Lower leg skin (tissue), 4 donors: ENCODE measurements around the gene B4GALT6. TPM values are rescaled to one million over a fixed set of nuclear protein-coding genes. Genes with fewer than 3 reads are reported as not detected.

ENCODE experiments used
- DNase-seq, 2 donors: peaks; one replicate each; pipeline ENCODE4 v3.0.0-alpha.2; 2019; ENCODE audit warnings: low spot score in 2 of 2
- H3K4me3 ChIP-seq: fragments of 200-600 bp; sonication (generic); 2 replicates; pipeline ENCODE4 v1.5.1; 2017; ENCODE audit warnings: mild to moderate bottlenecking, low read depth; ENCODE audit not compliant: poor library complexity, severe bottlenecking
- CTCF ChIP-seq, 3 donors: fragments of 450-650 bp; IDR thresholded peaks; one replicate each; pipeline ENCODE4 v1.5.1; 2016; ENCODE audit warnings: antibody characterized with exemption in 3 of 3, mild to moderate bottlenecking in 3 of 3, moderate library complexity in 2 of 3
- POLR2A ChIP-seq, 2 donors: fragments of 450-650 bp; IDR thresholded peaks; one replicate each; pipeline ENCODE4 v1.6.1; 2016 to 2017; ENCODE audit warnings: antibody characterized with exemption in 2 of 2, mild to moderate bottlenecking in 1 of 2, moderate library complexity in 1 of 2
- WGBS, 2 donors: methylation state at CpG; one replicate each; pipeline ENCODE4 v1.1.5; 2018; 5-methylcytosine and 5-hydroxymethylcytosine counted together
- intact Hi-C: fragments of 100-400 bp; cut with DNase I; formaldehyde crosslinking; loops from one replicate; pipeline ENCODE4 v1.15.0; 2023; ENCODE audit warnings: low total_unique reads
- total RNA-seq, 4 donors: library from RNA; depleted of rRNA; stranded (reverse); fragments of >200 nt; gene quantifications; one replicate each; pipeline ENCODE4 v1.1.0, GENCODE V29; 2016

B4GALT6 gene
- total RNA-seq, 4 donors from 2014 or later = 1.3 to 2.1 (median 1.6) TPM

GRCh38 chr18:31666055-31666454, 18.3 kb downstream of the B4GALT6 start:
- no peak for DNase-seq
- no peak overlapping the region for H3K4me3 ChIP-seq
- no peak for TF ChIP-seq CTCF (IDR thresholded peaks at IDR 0.05)
- TF ChIP-seq POLR2A (IDR thresholded peaks at IDR 0.05) = no peak
- WGBS, 2 donors = 79 to 80% methylated on average over 5 of the region's 5 CpGs
- intact Hi-C loops = no loop called here

GRCh38 chr18:31664101-31664500, 20.3 kb downstream of the B4GALT6 start:
- 95 to 97% methylated on average over 1 of the region's 1 CpG for WGBS, 2 donors
- intact Hi-C loops = no loop called here
- no peak for DNase-seq
- H3K4me3 ChIP-seq = no peak overlapping the region
- TF ChIP-seq CTCF (IDR thresholded peaks at IDR 0.05) (no peak), POLR2A (IDR thresholded peaks at IDR 0.05) (no peak)

- intact Hi-C loops = no loop called here
- no peak for DNase-seq
- 56 to 59% methylated on average over 3 of the region's 3 CpGs for WGBS, 2 donors
- no peak overlapping the region for H3K4me3 ChIP-seq
- TF ChIP-seq CTCF (IDR thresholded peaks at IDR 0.05) (no peak), POLR2A (IDR thresholded peaks at IDR 0.05) (no peak)
Measured at GRCh38 chr18:31661965-31662364, 22.4 kb downstream of the B4GALT6 start.

GRCh38 chr18:31660763-31661162, 23.6 kb downstream of the B4GALT6 start:
- WGBS, 2 donors = 94 to 96% methylated on average over 4 of the region's 4 CpGs
- TF ChIP-seq POLR2A (IDR thresholded peaks at IDR 0.05) = no peak
- TF ChIP-seq CTCF (IDR thresholded peaks at IDR 0.05) = no peak
- intact Hi-C loops = no loop called here
- no peak for DNase-seq
- no peak overlapping the region for H3K4me3 ChIP-seq

GRCh38 chr18:31659576-31660177, 24.7 kb downstream of the B4GALT6 start:
- TF ChIP-seq POLR2A (IDR thresholded peaks at IDR 0.05) (no peak), CTCF (IDR thresholded peaks at IDR 0.05) (no peak)
- intact Hi-C loops = no loop called here
- no peak for DNase-seq
- no peak overlapping the region for H3K4me3 ChIP-seq
- WGBS, 2 donors = 80 to 95% methylated on average over 1 of the region's 1 CpG
